Prostate gland (tissue), 2 donors: ENCODE results near the gene SGSM1.

Source experiments
- POLR2A ChIP-seq: fragments of 450-650 bp; IDR thresholded peaks from one replicate; pipeline ENCODE4 v1.6.1; 2016; ENCODE audit warnings: antibody characterized with exemption, mild to moderate bottlenecking
- POLR2AphosphoS5 ChIP-seq: sonication (generic); formaldehyde crosslinking; IDR thresholded peaks from one replicate; pipeline ENCODE4 v1.6.1; 2017; ENCODE audit warnings: antibody characterized with exemption
- TF ChIP-seq, protein P1 (sequence below), 4 experiments: fragments of 200-600 bp in 2 of 4; fragments of 450-650 bp in 2 of 4; sonication (generic) in 2 of 4; IDR thresholded peaks; 1 replicate in 3 of 4; 2 replicates in 1 of 4; pipeline ENCODE4 v1.5.1; 2016 to 2019; ENCODE audit warnings: antibody characterized with exemption in 4 of 4, mild to moderate bottlenecking in 2 of 4, moderate library complexity in 2 of 4

DNA sequence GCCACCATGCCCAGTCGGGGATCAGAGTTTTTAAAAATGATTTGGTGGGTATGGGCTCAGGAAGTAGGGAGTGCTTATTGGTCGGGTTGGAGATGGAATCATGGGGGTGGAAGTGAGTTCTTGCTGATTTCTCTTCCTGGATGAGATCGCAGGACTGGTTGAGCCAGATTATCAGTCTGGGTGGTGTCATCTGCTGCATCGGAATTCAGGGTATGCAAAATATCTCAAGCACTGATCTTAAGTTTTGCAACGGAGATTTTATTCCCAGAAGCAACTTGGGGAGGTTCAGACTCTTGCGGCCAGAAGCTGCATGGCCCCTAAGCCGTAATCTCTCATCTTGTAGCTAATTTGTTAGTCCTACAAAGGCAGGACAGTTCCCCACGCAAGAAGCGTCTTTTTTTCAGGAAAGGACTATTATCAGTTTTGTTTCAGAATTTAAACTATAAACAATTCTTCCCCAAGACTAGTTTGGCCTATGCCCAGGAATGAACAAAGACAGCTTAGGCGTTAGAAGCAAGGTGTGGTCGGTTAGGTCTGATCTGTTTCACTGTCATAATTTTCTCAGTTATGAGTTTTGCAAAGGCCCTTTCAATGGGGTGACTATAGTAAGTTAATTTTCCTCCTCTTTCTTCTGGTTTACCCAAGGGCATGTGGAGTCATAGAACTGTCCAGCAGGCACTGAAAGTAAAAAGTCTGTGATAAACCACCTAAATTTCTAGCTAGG is 30.1 kb upstream of the SGSM1 start:
- TF ChIP-seq, protein P1, sequence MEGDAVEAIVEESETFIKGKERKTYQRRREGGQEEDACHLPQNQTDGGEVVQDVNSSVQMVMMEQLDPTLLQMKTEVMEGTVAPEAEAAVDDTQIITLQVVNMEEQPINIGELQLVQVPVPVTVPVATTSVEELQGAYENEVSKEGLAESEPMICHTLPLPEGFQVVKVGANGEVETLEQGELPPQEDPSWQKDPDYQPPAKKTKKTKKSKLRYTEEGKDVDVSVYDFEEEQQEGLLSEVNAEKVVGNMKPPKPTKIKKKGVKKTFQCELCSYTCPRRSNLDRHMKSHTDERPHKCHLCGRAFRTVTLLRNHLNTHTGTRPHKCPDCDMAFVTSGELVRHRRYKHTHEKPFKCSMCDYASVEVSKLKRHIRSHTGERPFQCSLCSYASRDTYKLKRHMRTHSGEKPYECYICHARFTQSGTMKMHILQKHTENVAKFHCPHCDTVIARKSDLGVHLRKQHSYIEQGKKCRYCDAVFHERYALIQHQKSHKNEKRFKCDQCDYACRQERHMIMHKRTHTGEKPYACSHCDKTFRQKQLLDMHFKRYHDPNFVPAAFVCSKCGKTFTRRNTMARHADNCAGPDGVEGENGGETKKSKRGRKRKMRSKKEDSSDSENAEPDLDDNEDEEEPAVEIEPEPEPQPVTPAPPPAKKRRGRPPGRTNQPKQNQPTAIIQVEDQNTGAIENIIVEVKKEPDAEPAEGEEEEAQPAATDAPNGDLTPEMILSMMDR (IDR thresholded peaks at IDR 0.05): no peak
- no peak for TF ChIP-seq POLR2AphosphoS5
- TF ChIP-seq POLR2A: no peak
